AG04450 (cell line): Measurements from ENCODE around the gene KCNA4. TPM values are rescaled to one million over a fixed set of nuclear protein-coding genes. Genes with fewer than 3 reads are reported as not detected.

Experiments used
- CTCF ChIA-PET: fragments of 300-600, 350-600 bp; formaldehyde crosslinking; extraction: SDS; loops from one replicate; lab custom pipeline; 2022; ENCODE audit warnings: antibody characterized with exemption, inconsistent platforms; lab: Charles Lee
- POLR2A ChIA-PET: fragments of 350-600 bp; formaldehyde crosslinking; extraction: SDS; loops from one replicate; lab custom pipeline; 2021; ENCODE audit warnings: antibody characterized with exemption, inconsistent platforms; lab: Yijun Ruan, JAX
- DNase-seq: peaks from one replicate; pipeline ENCODE4 v3.0.0-alpha.2; 2011; ENCODE audit warnings: low read depth, low spot score
- H3K27ac ChIP-seq: one replicate; pipeline ENCODE4 v1.5.1; 2012; ENCODE audit warnings: low read depth, low read length, control low read depth
- H3K27me3 ChIP-seq: one replicate; pipeline ENCODE4 v1.6.0; 2012; ENCODE audit warnings: low read length; ENCODE audit not compliant: control insufficient read depth, insufficient read depth
- H3K4me3 ChIP-seq: 2 replicates; pipeline ENCODE4 v1.5.1; 2011; ENCODE audit warnings: mild to moderate bottlenecking, low read depth, low read length, control low read depth
- H3K9me3 ChIP-seq: 2 replicates; pipeline ENCODE4 v1.5.1; 2012; ENCODE audit warnings: low read length; ENCODE audit not compliant: control insufficient read depth, insufficient read depth
- polyA plus RNA-seq: library from polyadenylated mRNA; depleted of rRNA; stranded (reverse); fragments of >200 nt; gene quantifications from 2 replicates; pipeline ENCODE4 v1.2.3, GENCODE V29; 2011
- TF ChIP-seq, protein P1 (sequence below): IDR thresholded peaks from 2 replicates; pipeline ENCODE4 v1.5.1; 2011; ENCODE audit warnings: low read depth, low read length, control low read depth, inconsistent platforms

KCNA4 gene
- polyA plus RNA-seq, 1 experiment, result not detected

DNA sequence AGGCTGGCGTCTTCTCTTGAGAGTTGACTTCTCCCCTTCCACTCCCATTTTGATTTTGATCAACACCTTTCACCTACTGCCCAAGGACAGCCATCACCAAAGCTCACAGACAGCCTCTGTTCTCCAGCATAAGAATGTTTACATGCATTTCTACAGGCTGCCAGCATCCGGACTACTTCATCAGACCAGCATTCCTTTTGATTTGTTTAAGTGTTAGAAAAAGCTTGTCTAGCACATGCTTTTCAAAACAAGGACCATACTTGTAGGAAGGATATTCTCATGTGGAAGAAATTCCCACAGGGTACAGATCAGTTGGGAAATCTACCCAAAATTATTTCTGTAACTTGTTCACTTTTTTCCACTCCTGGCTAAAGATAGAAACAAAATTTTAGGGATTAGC is 6.2 kb upstream of the KCNA4 start:
- TF ChIP-seq, protein P1, sequence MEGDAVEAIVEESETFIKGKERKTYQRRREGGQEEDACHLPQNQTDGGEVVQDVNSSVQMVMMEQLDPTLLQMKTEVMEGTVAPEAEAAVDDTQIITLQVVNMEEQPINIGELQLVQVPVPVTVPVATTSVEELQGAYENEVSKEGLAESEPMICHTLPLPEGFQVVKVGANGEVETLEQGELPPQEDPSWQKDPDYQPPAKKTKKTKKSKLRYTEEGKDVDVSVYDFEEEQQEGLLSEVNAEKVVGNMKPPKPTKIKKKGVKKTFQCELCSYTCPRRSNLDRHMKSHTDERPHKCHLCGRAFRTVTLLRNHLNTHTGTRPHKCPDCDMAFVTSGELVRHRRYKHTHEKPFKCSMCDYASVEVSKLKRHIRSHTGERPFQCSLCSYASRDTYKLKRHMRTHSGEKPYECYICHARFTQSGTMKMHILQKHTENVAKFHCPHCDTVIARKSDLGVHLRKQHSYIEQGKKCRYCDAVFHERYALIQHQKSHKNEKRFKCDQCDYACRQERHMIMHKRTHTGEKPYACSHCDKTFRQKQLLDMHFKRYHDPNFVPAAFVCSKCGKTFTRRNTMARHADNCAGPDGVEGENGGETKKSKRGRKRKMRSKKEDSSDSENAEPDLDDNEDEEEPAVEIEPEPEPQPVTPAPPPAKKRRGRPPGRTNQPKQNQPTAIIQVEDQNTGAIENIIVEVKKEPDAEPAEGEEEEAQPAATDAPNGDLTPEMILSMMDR, result no peak
- DNase-seq, result no peak
- no peak overlapping the region for H3K4me3 ChIP-seq
- H3K9me3 ChIP-seq, result no peaks in the 10 kb centered on the region
- ChIA-PET POLR2A (no interaction called here), CTCF (interaction anchor here (0.6 kb wide), 1 partner anchor 144 kb away, joined by 3 read pairs; no protein-coding TSS in a partner anchor)
- no peak overlapping the region for H3K27ac ChIP-seq
- H3K27me3 ChIP-seq, result peaks cover under 1% of the 10 kb centered on the region

DNA sequence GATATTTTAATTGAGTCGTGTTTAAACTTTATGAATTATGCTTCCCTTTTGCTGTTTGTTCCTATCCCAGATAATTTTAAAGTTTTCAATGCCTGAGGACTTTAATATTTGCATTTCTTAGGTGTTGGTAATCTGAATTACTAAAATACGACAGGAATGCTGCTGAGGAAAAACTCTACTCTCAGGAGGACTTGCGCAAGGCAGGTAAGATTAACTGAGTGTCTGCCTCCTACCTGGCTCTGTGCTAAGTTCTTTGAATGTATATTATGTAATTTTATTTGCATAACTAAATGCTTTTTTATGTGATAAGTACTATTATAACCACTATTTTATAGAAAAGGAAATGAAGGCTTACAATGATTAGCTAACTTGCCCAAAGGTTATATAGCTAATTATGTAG is 2.7 kb upstream of the KCNA4 start:
- Histone ChIP-seq H3K27me3 (peaks cover 14% of the 10 kb centered on the region), H3K9me3 (no peaks in the 10 kb centered on the region; the same call in 1 of the 2 replicates), H3K4me3 (no peak overlapping the region), H3K27ac (no peak overlapping the region)
- ChIA-PET POLR2A (no interaction called here), CTCF (no interaction called here)
- no peak for DNase-seq
- TF ChIP-seq, protein P1, result no peak

DNA sequence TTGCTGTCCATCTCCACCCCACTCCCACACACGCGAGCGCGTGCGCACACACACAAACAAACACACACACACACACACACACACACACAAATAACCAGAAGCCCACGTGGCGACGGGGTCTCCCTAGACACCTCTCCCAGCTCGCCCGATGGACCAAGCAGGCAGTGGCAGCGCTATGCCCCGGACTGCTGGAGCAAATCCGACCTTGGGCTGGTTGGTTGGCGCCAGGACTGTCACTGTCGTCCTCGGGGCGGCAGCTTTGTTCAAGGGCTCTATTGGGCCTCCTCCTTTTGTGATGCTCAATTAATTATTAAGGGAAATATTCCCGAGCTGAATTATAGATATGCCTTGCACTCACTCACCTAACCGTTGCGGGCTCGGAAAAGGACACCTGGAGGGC is 1.7 kb upstream of the KCNA4 start:
- CTCF ChIA-PET, result no interaction called here
- Histone ChIP-seq H3K4me3 (no peak overlapping the region), H3K27ac (no peak overlapping the region), H3K9me3 (no peaks in the 10 kb centered on the region; the same call in 1 of the 2 replicates), H3K27me3 (peaks cover 14% of the 10 kb centered on the region)
- TF ChIP-seq, protein P1, result no peak
- DNase-seq, result no peak
- POLR2A ChIA-PET, result no interaction called here

DNA sequence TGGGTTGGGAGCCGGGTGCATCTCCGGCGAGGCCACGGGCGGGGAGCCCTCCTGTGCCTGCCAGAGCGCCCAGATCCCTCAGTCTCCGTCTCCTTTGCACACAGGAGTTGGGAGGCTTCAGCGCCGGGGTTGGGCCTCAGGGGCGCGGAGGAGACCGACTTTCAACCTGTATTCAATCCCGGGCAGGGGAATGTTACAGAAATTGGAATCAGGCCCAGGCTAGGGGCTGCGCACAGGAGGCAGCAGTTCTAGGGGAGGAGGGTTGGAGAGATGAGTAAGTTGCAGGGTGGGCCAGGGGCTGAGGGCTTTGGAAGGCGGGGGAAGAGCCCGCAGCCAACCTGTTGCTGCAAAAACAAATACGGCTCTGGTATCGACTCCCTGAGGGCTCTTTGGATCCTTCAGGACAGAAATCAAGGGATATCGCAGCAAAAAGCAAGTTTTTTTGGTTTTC is 640 bp upstream of the KCNA4 start:
- TF ChIP-seq, protein P1, result no peak
- Histone ChIP-seq H3K27ac (no peak overlapping the region), H3K9me3 (peaks cover under 1% of the 10 kb centered on the region; the same call in 1 of the 2 replicates), H3K4me3 (no peak overlapping the region), H3K27me3 (peaks cover 14% of the 10 kb centered on the region)
- ChIA-PET CTCF (no interaction called here), POLR2A (no interaction called here)
- no peak for DNase-seq

DNA sequence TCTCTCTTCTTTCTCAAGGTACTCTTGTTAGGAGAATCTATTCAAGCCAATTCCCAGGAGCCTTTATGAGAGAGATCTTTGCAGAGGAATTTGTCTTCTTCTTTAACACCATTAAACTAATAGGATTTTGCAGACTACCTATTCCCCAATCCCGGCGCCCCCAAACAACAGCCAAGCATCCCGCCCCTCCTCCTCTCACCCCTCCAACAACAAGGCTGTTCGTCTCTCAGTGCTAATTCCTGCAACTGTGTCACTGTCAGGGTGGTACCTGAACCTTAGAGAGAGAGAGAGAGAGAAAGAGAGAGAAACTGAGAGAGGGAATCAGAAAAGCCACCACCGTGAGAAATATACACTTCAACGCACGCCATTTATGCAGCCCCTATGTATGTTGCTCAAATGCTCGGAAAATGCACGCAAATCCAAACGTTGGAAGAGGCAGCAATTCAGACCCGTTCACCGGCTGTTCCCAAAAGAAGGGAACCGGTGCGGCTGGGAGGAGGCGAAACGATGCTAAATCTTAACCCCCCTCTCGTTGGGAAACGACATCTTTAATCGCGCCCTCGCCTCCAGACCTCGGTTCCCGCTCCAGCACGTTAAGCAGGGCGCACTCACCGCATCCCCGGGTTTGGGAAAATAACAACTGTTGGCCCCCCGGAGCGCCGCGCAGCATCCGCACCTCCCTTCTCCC is 961 bp downstream of the KCNA4 start:
- Histone ChIP-seq H3K4me3 (no peak overlapping the region), H3K27me3 (peaks cover 14% of the 10 kb centered on the region), H3K27ac (no peak overlapping the region), H3K9me3 (peaks cover 7% of the 10 kb centered on the region; the same call in 1 of the 2 replicates)
- no peak for DNase-seq
- ChIA-PET CTCF (no interaction called here), POLR2A (no interaction called here)
- TF ChIP-seq, protein P1, result no peak
